GM10248 (cell line): ENCODE results near the gene NISCH.

ENCODE experiments used
- CTCF ChIA-PET: fragments of 300-600 bp; sonication (Branson Sonifier 250); formaldehyde crosslinking; extraction: SDS; loops from one replicate; lab custom pipeline; 2021; ENCODE audit warnings: antibody characterized with exemption; lab: Yijun Ruan, JAX
- POLR2A ChIA-PET: fragments of 350-650 bp; sonication (Branson Sonifier 250); formaldehyde crosslinking; extraction: SDS; loops from one replicate; lab custom pipeline; 2020; ENCODE audit warnings: antibody characterized with exemption; lab: Yijun Ruan, JAX
- DNase-seq: peaks from one replicate; pipeline ENCODE4 v3.0.0; 2012; ENCODE audit errors: extremely low spot score
- TF ChIP-seq, protein P1 (sequence below): IDR thresholded peaks from 2 replicates; pipeline ENCODE4 v1.5.1; 2012; ENCODE audit warnings: mild to moderate bottlenecking, low read depth; ENCODE audit errors: extremely low read depth, missing control alignments, control extremely low read depth

NISCH gene

DNA sequence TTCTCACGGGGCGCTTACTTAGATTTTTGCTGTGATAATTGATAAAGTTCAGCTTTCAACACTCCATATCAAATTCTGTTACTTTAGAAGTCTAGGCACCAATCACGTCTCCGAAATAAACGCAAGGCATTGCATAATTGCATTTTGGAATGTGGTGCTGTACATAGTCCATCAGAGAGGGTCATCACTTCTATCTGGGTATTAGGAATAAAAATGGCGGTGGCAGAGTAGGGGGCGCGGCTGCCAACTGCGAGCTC is 80.6 kb downstream of the NISCH start:
- CTCF ChIA-PET: interaction anchor here (0.8 to 1.8 kb wide), 6 partner anchors 9 to 288 kb away, joined by 3 to 4 read pairs (median 4); no protein-coding TSS in a partner anchor

DNA sequence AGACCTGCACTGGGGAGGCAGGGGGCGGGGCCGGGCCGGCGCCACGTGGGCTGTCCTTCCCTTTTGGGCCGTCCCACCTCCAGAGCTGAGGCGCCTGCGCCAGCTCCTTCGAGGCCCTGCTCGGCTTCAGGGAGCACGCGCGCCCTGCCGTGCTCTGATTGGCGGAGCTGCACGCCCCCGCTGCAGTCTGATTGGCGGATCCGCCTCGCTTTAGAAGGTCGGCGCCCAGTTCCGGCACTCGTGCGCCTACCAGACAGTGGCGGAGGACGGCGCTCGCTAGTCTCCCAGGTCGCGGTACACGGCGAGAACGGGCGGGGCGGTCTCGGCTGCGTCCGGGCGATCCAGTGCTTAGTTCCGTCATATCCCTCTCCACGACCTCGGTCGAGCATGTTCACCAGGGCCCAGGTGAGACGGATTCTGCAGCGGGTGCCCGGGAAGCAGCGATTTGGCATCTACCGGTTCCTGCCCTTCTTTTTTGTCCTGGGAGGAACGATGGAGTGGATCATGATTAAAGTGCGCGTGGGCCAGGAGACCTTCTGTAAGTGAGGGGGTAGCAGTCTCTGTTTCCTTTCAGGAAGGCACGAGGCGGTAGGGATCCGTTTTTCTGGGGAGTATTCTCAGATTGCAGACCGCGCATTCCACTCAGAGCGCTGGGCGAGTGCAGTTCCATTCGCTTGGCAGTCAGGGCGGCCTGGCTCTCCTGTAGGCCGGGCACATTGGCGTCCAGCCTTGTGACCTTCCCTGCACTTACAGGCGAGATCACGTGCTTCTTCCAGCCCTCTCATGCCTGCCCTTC is 81.2 kb downstream of the NISCH start, which contains the start of gene UQCC5:
Gene UQCC5, plus strand, starts transcription at position 237 of the 796 bp plus-strand sequence. Its CDS starts 151 bp downstream, at position 388.
- TF ChIP-seq, protein P1, sequence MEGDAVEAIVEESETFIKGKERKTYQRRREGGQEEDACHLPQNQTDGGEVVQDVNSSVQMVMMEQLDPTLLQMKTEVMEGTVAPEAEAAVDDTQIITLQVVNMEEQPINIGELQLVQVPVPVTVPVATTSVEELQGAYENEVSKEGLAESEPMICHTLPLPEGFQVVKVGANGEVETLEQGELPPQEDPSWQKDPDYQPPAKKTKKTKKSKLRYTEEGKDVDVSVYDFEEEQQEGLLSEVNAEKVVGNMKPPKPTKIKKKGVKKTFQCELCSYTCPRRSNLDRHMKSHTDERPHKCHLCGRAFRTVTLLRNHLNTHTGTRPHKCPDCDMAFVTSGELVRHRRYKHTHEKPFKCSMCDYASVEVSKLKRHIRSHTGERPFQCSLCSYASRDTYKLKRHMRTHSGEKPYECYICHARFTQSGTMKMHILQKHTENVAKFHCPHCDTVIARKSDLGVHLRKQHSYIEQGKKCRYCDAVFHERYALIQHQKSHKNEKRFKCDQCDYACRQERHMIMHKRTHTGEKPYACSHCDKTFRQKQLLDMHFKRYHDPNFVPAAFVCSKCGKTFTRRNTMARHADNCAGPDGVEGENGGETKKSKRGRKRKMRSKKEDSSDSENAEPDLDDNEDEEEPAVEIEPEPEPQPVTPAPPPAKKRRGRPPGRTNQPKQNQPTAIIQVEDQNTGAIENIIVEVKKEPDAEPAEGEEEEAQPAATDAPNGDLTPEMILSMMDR: peak; percentile 16
- ChIA-PET CTCF (interaction anchor here (0.8 to 1.8 kb wide), 6 partner anchors 9 to 288 kb away, joined by 3 to 4 read pairs (median 4); no protein-coding TSS in a partner anchor), POLR2A (interaction anchor here (0.6 to 1.0 kb wide), 14 partner anchors 10 to 1950 kb away, joined by 3 to 5 read pairs (median 4); no protein-coding TSS in a partner anchor)
- peak; percentile 99 for DNase-seq

More for the DNA sequence above, 80.6 kb downstream of the NISCH start:
- no peak for DNase-seq
- POLR2A ChIA-PET: interaction anchor here (0.6 to 1.0 kb wide), 14 partner anchors 10 to 1950 kb away, joined by 3 to 5 read pairs (median 4); no protein-coding TSS in a partner anchor
- TF ChIP-seq, protein P1: no peak

DNA sequence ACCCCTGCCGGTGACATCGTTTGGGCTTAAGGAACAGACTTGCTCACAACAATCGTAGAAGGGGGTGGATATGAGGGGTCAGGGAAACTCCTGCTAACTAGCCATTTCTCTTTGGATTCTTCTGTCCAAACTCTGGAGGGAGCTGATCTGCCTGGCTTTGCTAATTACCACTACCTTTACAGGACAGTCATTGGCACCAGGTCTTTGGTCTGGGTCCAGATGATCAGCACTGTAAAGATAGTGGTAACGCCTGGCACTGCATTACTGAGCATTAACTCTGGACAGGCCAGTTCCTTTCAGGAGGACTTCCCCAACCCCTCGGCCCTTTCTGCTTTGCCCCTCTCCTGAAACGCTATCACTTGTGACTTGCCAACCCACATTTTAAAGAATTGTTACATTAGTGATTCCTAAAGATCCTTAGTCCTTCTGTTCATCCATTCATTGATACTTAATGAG is 81.8 kb downstream of the NISCH start:
- DNase-seq: no peak
- CTCF ChIA-PET: interaction anchor here (1.1 kb wide), 1 partner anchor 51 kb away, joined by 3 read pairs; no protein-coding TSS in a partner anchor
- POLR2A ChIA-PET: interaction anchor here (0.6 to 0.8 kb wide), 2 partner anchors 29 to 1211 kb away, joined by 3 read pairs; no protein-coding TSS in a partner anchor
- TF ChIP-seq, protein P1: no peak

DNA sequence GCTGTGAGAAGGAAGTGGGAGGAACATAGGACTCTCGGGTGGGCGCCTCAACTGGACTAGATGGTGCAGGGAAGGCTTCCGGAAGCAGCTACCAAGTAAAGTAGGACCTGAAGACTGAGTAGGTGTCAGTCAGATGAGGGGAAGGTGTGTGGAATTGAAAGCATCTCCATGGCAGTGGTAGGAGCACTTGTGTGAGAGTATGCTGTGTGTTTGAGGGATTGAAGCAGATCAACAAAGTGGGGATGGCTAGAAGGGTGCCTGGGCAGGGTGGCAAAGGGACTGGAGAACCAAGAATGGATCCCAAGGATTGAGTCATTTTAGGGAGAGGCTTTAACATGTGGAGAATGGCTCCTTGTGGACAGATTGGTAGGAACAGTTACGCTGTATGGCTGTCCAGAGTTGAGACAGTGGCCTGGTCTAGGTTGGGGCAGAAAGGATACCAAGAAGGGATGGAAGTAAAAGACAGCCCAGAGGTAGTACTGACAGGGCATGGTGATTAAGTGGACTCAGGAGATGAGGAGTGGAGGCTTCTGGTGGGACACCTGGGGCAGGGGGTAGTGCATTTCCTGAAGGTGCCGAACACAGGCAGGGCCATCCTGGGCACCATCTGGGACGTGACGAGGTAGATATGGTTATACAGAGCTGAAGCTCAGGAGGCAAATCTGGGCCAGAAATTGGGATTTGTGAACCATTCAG is 82.5 kb downstream of the NISCH start:
- ChIA-PET POLR2A (interaction anchor here (0.6 to 0.8 kb wide), 2 partner anchors 30 to 1211 kb away, joined by 3 read pairs; no protein-coding TSS in a partner anchor), CTCF (interaction anchor here (1.1 kb wide), 1 partner anchor 52 kb away, joined by 3 read pairs; no protein-coding TSS in a partner anchor)
- TF ChIP-seq, protein P1: no peak
- DNase-seq: no peak

DNA sequence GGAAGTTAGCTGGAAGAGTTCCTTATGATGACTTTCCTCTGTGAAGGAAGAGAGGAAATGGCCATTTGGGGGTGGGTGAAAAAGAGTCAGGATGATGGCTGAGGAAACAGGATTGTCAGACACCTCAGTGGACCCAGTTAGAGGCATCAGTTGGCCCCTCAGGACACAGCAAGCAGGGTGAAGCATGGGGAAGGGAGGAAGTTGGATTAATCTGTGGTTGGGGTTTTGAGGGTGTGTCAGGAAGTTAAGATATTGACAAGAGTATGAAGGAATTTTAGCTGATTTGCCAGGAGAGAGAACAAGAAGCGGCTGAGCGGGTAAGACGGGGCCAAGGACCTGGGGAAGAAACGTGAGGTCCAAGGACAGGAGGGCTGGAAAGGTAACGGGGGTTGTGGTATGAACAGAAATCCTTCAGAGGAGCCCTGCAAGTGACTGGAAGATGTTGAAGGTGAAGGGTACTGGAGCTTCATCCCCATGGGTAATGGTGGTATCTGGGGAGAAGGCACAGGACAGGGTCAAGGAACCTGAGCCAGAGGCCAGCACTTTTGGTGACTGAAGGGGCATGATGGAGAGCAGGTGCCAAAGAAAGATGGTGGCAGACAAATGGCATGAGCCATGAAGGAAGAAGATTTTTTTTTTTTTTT is 83.7 kb downstream of the NISCH start:
- no peak for DNase-seq
- POLR2A ChIA-PET: interaction anchor here (0.7 kb wide), 1 partner anchor 90 kb away, joined by 3 read pairs; no protein-coding TSS in a partner anchor
- CTCF ChIA-PET: interaction anchor here (1.5 kb wide), 1 partner anchor 12 kb away, joined by 3 read pairs; no protein-coding TSS in a partner anchor
- TF ChIP-seq, protein P1: no peak
